Stomach (tissue), 9 donors: ENCODE data around the gene GCAT. TPM values are rescaled to one million over a fixed set of nuclear protein-coding genes. Genes with fewer than 3 reads are reported as not detected.
A peak's percentile ranks its signal among the peaks of the same experiment; 100 is the strongest.

Experiments used
- DNase-seq, 2 donors: peaks; one replicate each; pipeline versions ENCODE4 v3.0.0 to v3.0.0-alpha.2; 2013 to 2019
- H3K27ac ChIP-seq, 5 donors: fragments of 200-600 bp in 4 of 5; sonication (generic) in 4 of 5; one replicate each; pipeline ENCODE4 v1.5.1; 2013 to 2019; ENCODE audit warnings: mild to moderate bottlenecking in 1 of 5, moderate library complexity in 1 of 5
- H3K27me3 ChIP-seq, 3 donors: fragments of 200-600 bp; sonication (generic); one replicate each; pipeline ENCODE4 v1.5.1; 2017 to 2019; ENCODE audit warnings: mixed run types in 1 of 3
- H3K36me3 ChIP-seq, 4 donors: fragments of 200-600 bp; sonication (generic); 1 replicate in 3 of 4; 2 replicates in 1 of 4; pipeline ENCODE4 v1.5.1; 2016 to 2019
- H3K4me1 ChIP-seq, 4 donors: fragments of 200-600 bp; sonication (generic); one replicate each; pipeline ENCODE4 v1.5.1; 2016 to 2019
- H3K4me3 ChIP-seq, 4 donors: fragments of 200-600 bp; sonication (generic) in 3 of 4; one replicate each; pipeline ENCODE4 v1.5.1; 2016 to 2019; ENCODE audit warnings: mild to moderate bottlenecking in 1 of 4
- H3K9me3 ChIP-seq, 4 donors: fragments of 200-600 bp; sonication (generic); one replicate each; pipeline ENCODE4 v1.5.1; 2016 to 2019
- CTCF ChIP-seq, 7 experiments: fragments of 450-650 bp in 4 of 7; fragments of 200-600 bp in 3 of 7; sonication (generic) in 3 of 7; IDR thresholded peaks; one replicate each; pipeline ENCODE4 v1.5.1; 2016 to 2019; ENCODE audit warnings: antibody characterized with exemption in 7 of 7, control low read depth in 2 of 7, mild to moderate bottlenecking in 1 of 7
- EP300 ChIP-seq: sonication (generic); formaldehyde crosslinking; IDR thresholded peaks from one replicate; pipeline ENCODE4 v1.6.1; 2017; ENCODE audit warnings: antibody characterized with exemption
- POLR2A ChIP-seq, 4 donors: fragments of 450-650 bp; IDR thresholded peaks; one replicate each; pipeline ENCODE4 v1.6.1; 2016; ENCODE audit warnings: antibody characterized with exemption in 4 of 4, control low read depth in 2 of 4, mild to moderate bottlenecking in 1 of 4, moderate library complexity in 1 of 4
- POLR2AphosphoS5 ChIP-seq, 3 donors: sonication (generic); formaldehyde crosslinking; IDR thresholded peaks; one replicate each; pipeline ENCODE4 v1.6.1; 2016; ENCODE audit warnings: antibody characterized with exemption in 3 of 3
- WGBS, 5 donors: extraction: QIAGEN DNeasy Blood & Tissue Kit in 3 of 5; methylation state at CpG; one replicate each; pipeline versions ENCODE4 v1.1.5 to v1.1.7; 2013 to 2018; 5-methylcytosine and 5-hydroxymethylcytosine counted together
- intact Hi-C: fragments of 100-400 bp; cut with DNase I; formaldehyde crosslinking; loops from one replicate; pipeline ENCODE4 v1.15.1; 2023; ENCODE audit warnings: low total_unique reads
- polyA plus RNA-seq, 3 donors: library from polyadenylated mRNA; stranded (reverse); fragments of 200-250 nt; gene quantifications; one replicate each; pipeline ENCODE4 v1.2.3, GENCODE V29; 2013
- total RNA-seq, 5 donors: library from RNA; depleted of rRNA; stranded (reverse); fragments of >200 nt; gene quantifications; one replicate each; pipeline versions ENCODE4 v1.1.0 to v1.2.3, GENCODE V29; 2014 to 2016
- donor health status: healthy with polysubstance abuse.
- donor health status: Bipolar disorder and iron deficiency.
- donor health status: healthy.

Gene GCAT
- total and polyA plus RNA-seq, 8 donors: 0.45 to 158 (median 23.4) TPM; not detected in 1

GRCh38 chr22:37824674-37825641 is 17.2 kb downstream of the GCAT start:
- H3K4me3 ChIP-seq: peak overlapping the region; percentile 32 to 46 (median 36)
- intact Hi-C loops: no loop called here
- H3K36me3 ChIP-seq: peaks cover under 1 to 18% (median 14%) of the 10 kb centered on the region in 4 donors
- no peaks in the 10 kb centered on the region for H3K9me3 ChIP-seq
- H3K4me1 ChIP-seq: peaks cover 6 to 22% (median 16%) of the 10 kb centered on the region in 4 donors
- TF ChIP-seq EP300: no peak
- TF ChIP-seq CTCF (IDR thresholded peaks at IDR 0.05): no peak
- no peak for TF ChIP-seq POLR2AphosphoS5 (IDR thresholded peaks at IDR 0.05)
- TF ChIP-seq POLR2A (IDR thresholded peaks at IDR 0.05): no peak
- H3K27ac ChIP-seq: no peak overlapping the region
- WGBS, 5 donors: 5 to 47% (median 9%) methylated on average over 16 to 135 of the region's 135 CpGs
- H3K27me3 ChIP-seq: peaks cover 6 to 57% (median 41%) of the 10 kb centered on the region in 3 donors
- peak in 1 of 2 donors; percentile 70 for DNase-seq

GRCh38 chr22:37827056-37827455 is 19.3 kb downstream of the GCAT start:
- no peaks in the 10 kb centered on the region for H3K9me3 ChIP-seq
- peaks cover 22 to 39% (median 35%) of the 10 kb centered on the region in 4 donors for H3K36me3 ChIP-seq
- H3K27ac ChIP-seq: peak overlapping the region in 1 of 5 donors; percentile 46
- peak in 1 of 2 donors; percentile 73 for DNase-seq
- no peak overlapping the region for H3K4me3 ChIP-seq
- WGBS, 5 donors: 28 to 43% (median 41%) methylated on average over 9 of the region's 9 CpGs
- intact Hi-C loops: no loop called here
- TF ChIP-seq POLR2A (IDR thresholded peaks at IDR 0.05) (no peak), EP300 (no peak), CTCF (IDR thresholded peaks at IDR 0.05) (no peak), POLR2AphosphoS5 (IDR thresholded peaks at IDR 0.05) (no peak)
- peaks cover 6 to 22% (median 16%) of the 10 kb centered on the region in 4 donors for H3K4me1 ChIP-seq
- peaks cover 6 to 36% (median 30%) of the 10 kb centered on the region in 3 donors for H3K27me3 ChIP-seq

- H3K9me3 ChIP-seq: no peaks in the 10 kb centered on the region
- peaks cover 0 to 5% (median 3%) of the 10 kb centered on the region in 3 donors for H3K27me3 ChIP-seq
- WGBS, 5 donors: 80 to 96% (median 93%) methylated on average over 9 to 14 of the region's 14 CpGs
- DNase-seq: no peak
- H3K4me1 ChIP-seq: peaks cover 0 to 11% (median 6%) of the 10 kb centered on the region in 4 donors
- TF ChIP-seq POLR2A (IDR thresholded peaks at IDR 0.05): no peak
- no peak for TF ChIP-seq EP300
- no peak for TF ChIP-seq POLR2AphosphoS5 (IDR thresholded peaks at IDR 0.05)
- TF ChIP-seq CTCF (IDR thresholded peaks at IDR 0.05): no peak
- no peak overlapping the region for H3K4me3 ChIP-seq
- intact Hi-C loops: no loop called here
- no peak overlapping the region for H3K27ac ChIP-seq
- H3K36me3 ChIP-seq: peaks cover 44 to 68% (median 64%) of the 10 kb centered on the region in 4 donors
Measured at GRCh38 chr22:37830093-37830842, 22.5 kb downstream of the GCAT start.

GRCh38 chr22:37831472-37831871 is 23.7 kb downstream of the GCAT start:
- 95 to 98% (median 96%) methylated on average over 6 to 11 of the region's 11 CpGs for WGBS, 5 donors
- DNase-seq: no peak
- Histone ChIP-seq H3K27ac (no peak overlapping the region), H3K4me1 (peaks cover 0 to 8% (median 4%) of the 10 kb centered on the region in 4 donors), H3K9me3 (no peaks in the 10 kb centered on the region), H3K27me3 (no peaks in the 10 kb centered on the region), H3K4me3 (no peak overlapping the region), H3K36me3 (peaks cover 44 to 78% (median 74%) of the 10 kb centered on the region in 4 donors)
- TF ChIP-seq POLR2A (IDR thresholded peaks at IDR 0.05) (no peak), POLR2AphosphoS5 (IDR thresholded peaks at IDR 0.05) (no peak), EP300 (no peak), CTCF (IDR thresholded peaks at IDR 0.05) (no peak)
- intact Hi-C loops: no loop called here
